HG02798 (cell line): ENCODE results near the gene COPG1.
A peak's percentile ranks its signal among the peaks of the same experiment; 100 is the strongest.

Experiments used
- ATAC-seq: cut with Tn5 transposase; IDR thresholded peaks from one replicate; pipeline ENCODE4 v1.9.1; 2021; ENCODE audit warnings: mild to moderate bottlenecking; ENCODE audit not compliant: unreplicated experiment, poor library complexity

COPG1 gene

GRCh38 chr3:129276385-129276784, 27.0 kb downstream of the COPG1 start:
- ATAC-seq, result peak; percentile 87

GRCh38 chr3:129277829-129278271, 28.4 kb downstream of the COPG1 start:
- no peak for ATAC-seq

GRCh38 chr3:129278439-129278965, 29.1 kb downstream of the COPG1 start, which contains the start of gene HMCES:
Gene HMCES, plus strand, starts transcription at chr3:129278870. Its CDS starts 863 bp downstream, at chr3:129279733.
- ATAC-seq, result peak; percentile 61

GRCh38 chr3:129278966-129279906, 29.8 kb downstream of the COPG1 start:
- ATAC-seq, result no peak

GRCh38 chr3:129280183-129280582, 30.8 kb downstream of the COPG1 start:
- ATAC-seq, result no peak

GRCh38 chr3:129281726-129282125, 32.3 kb downstream of the COPG1 start:
- ATAC-seq, result no peak

GRCh38 chr3:129282727-129283327, 33.4 kb downstream of the COPG1 start:
- ATAC-seq, result peak; percentile 75

- ATAC-seq, result no peak
These were observed 36.7 kb downstream of the COPG1 start for GRCh38 chr3:129286081-129286480.

GRCh38 chr3:129288446-129288845, 39.0 kb downstream of the COPG1 start:
- no peak for ATAC-seq

- no peak for ATAC-seq
These were observed 40.0 kb downstream of the COPG1 start for GRCh38 chr3:129289201-129289921.

GRCh38 chr3:129291236-129291886, 42.0 kb downstream of the COPG1 start:
- ATAC-seq, result no peak

GRCh38 chr3:129295286-129295685, 45.9 kb downstream of the COPG1 start:
- ATAC-seq, result no peak

GRCh38 chr3:129304146-129304961, 54.9 kb downstream of the COPG1 start:
- ATAC-seq, result no peak

GRCh38 chr3:129304962-129305222, 55.5 kb downstream of the COPG1 start:
- no peak for ATAC-seq

- ATAC-seq, result no peak
These were observed 56.2 kb downstream of the COPG1 start for GRCh38 chr3:129305592-129306091.

GRCh38 chr3:129308636-129309035, 59.2 kb downstream of the COPG1 start:
- ATAC-seq, result no peak

- peak; percentile 33 for ATAC-seq
These were observed 61.0 kb downstream of the COPG1 start for GRCh38 chr3:129310111-129311011.
